ENCODE results near the gene RHEX. TPM values are rescaled to one million over a fixed set of nuclear protein-coding genes. Genes with fewer than 3 reads are reported as not detected.

The RHEX gene
- total and polyA plus RNA-seq, 2 of the 13 experiments (the other 11 are each of a cell fraction or from before 2014, with no cell fraction given) = 1.4 to 2.7 TPM

GRCh38 chr1:206101351-206102045 lies 48.5 kb downstream of the RHEX start:
- Histone ChIP-seq H3K27me3 (ENCODE audit: control insufficient read depth in 1 of 2, insufficient read depth in 2 of 2, low read length in 2 of 2) (no peaks in the 10 kb centered on the region), H3K9me3 (ENCODE audit: low read length) (no peaks in the 10 kb centered on the region), H3K4me2 (ENCODE audit: low read depth, low read length) (no peak overlapping the region), H3K27ac (ENCODE audit: extremely low read length, insufficient read depth, low read length) (no peak overlapping the region), H3K9ac (ENCODE audit: insufficient read depth, low read depth, low read length) (no peak overlapping the region), H3K36me3 (replicated peaks in 1 of 2; ENCODE audit: control insufficient read depth in 1 of 2, insufficient read depth in 2 of 2, low read length in 2 of 2) (no peaks in the 10 kb centered on the region), H3K4me1 (ENCODE audit: insufficient read depth, low read length) (no peaks in the 10 kb centered on the region; the same call in 1 of the 2 replicates), H4K20me1 (ENCODE audit: insufficient read depth, low read length) (no peaks in the 10 kb centered on the region), H3K79me2 (ENCODE audit: insufficient read depth, low read length) (no peaks in the 10 kb centered on the region), H2AFZ (ENCODE audit: low read length) (no peak overlapping the region), H3K4me3 (replicated peaks in 1 of 3; ENCODE audit: insufficient read depth in 1 of 3, low read depth in 2 of 3, low read length in 3 of 3) (no peak overlapping the region)
- ChIA-PET POLR2A (no interaction called here), CTCF (ENCODE audit: low intra/inter-chr PET ratio, low total read pairs) (no interaction called here)
- DNase-seq (ENCODE audit: low spot score) = no peak
- no peak for FAIRE-seq
- 78% methylated on average over 6 of the region's 6 CpGs for WGBS (ENCODE audit: low lambda C conversion rate)
- no peak for TF ChIP-seq ZNF292 (CRISPR knock-in tag; IDR thresholded peaks at IDR 0.05; ENCODE audit: borderline replicate concordance, low read depth)
- no peak for ATAC-seq
- intact Hi-C loops (cut with micrococcal nuclease; ENCODE audit: unreplicated experiment) (no loop called here), in situ Hi-C loops (cut with HindIII; ENCODE audit: extremely low pct_ligation_motif_present, low pct_unique_long_range_greater_than_20kb) (loop anchor here (10.0 kb wide), 2 partner anchors 187 to 307 kb away; no protein-coding TSS in a partner anchor)
- BruUV-seq (replicated peaks) = no TSS peak

DNA sequence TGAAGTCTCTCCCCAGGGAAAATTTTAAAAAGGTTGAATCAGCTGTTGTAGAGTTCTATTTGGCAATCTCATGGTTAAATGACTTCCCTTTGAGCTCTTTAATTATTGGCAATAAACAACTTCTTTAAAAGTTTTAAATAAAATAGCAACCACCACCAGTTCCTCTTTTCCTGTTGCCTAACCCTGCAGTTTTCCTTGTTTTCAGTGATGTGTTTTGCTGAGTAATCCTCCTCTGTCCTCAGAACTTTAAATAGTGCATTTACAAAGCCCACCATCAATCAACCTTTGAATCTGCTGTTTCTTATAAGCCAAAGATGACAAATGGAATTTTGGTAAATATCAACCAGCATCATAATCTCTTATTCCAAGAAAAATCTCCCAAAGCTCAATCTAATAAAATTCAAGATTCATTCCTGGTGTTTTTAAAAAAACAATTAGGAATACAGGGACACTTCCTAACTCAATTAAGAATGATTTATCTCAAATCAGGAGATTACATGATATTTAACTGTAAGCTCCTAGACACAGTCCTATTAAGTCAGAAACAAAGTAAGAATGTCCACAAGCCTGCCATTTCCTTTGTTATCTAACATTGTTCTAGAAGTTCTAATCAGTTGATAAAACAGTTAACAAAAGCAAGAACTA lies 49.4 kb downstream of the RHEX start:
- H3K27ac ChIP-seq (ENCODE audit: extremely low read length, insufficient read depth, low read length) = no peak overlapping the region
- intact Hi-C loops (cut with micrococcal nuclease; ENCODE audit: unreplicated experiment) = no loop called here
- no peak overlapping the region for H3K9ac ChIP-seq (ENCODE audit: insufficient read depth, low read depth, low read length)
- ChIA-PET CTCF (ENCODE audit: low intra/inter-chr PET ratio, low total read pairs) (no interaction called here), POLR2A (no interaction called here)
- no peak overlapping the region for H3K4me2 ChIP-seq (ENCODE audit: low read depth, low read length)
- no TSS peak for BruUV-seq (replicated peaks)
- no peak overlapping the region for H2AFZ ChIP-seq (ENCODE audit: low read length)
- no peak overlapping the region for H3K4me3 ChIP-seq (replicated peaks in 1 of 3; ENCODE audit: insufficient read depth in 1 of 3, low read depth in 2 of 3, low read length in 3 of 3)
- no peaks in the 10 kb centered on the region for H3K36me3 ChIP-seq (replicated peaks in 1 of 2; ENCODE audit: control insufficient read depth in 1 of 2, insufficient read depth in 2 of 2, low read length in 2 of 2)
- H3K4me1 ChIP-seq (ENCODE audit: insufficient read depth, low read length) = no peaks in the 10 kb centered on the region; the same call in 1 of the 2 replicates
- FAIRE-seq (no peak), DNase-seq (ENCODE audit: low spot score) (no peak), ATAC-seq (no peak)
- H4K20me1 ChIP-seq (ENCODE audit: insufficient read depth, low read length) = no peaks in the 10 kb centered on the region
- H3K27me3 ChIP-seq (ENCODE audit: control insufficient read depth in 1 of 2, insufficient read depth in 2 of 2, low read length in 2 of 2) = no peaks in the 10 kb centered on the region
- in situ Hi-C loops (cut with HindIII; ENCODE audit: extremely low pct_ligation_motif_present, low pct_unique_long_range_greater_than_20kb) = loop anchor here (10.0 kb wide), 2 partner anchors 188 to 308 kb away; no protein-coding TSS in a partner anchor
- H3K79me2 ChIP-seq (ENCODE audit: insufficient read depth, low read length) = no peaks in the 10 kb centered on the region
- no peaks in the 10 kb centered on the region for H3K9me3 ChIP-seq (ENCODE audit: low read length)
- TF ChIP-seq SRF (IDR thresholded peaks at IDR 0.05; ENCODE audit: low read depth, low read length) = no peak
- no peak for TF ChIP-seq SNAPC4 (CRISPR knock-in tag; IDR thresholded peaks at IDR 0.05)
- no peak for TF ChIP-seq MED8 (CRISPR knock-in tag; IDR thresholded peaks at IDR 0.05; ENCODE audit: insufficient replicate concordance)
- TF ChIP-seq, protein P1, sequence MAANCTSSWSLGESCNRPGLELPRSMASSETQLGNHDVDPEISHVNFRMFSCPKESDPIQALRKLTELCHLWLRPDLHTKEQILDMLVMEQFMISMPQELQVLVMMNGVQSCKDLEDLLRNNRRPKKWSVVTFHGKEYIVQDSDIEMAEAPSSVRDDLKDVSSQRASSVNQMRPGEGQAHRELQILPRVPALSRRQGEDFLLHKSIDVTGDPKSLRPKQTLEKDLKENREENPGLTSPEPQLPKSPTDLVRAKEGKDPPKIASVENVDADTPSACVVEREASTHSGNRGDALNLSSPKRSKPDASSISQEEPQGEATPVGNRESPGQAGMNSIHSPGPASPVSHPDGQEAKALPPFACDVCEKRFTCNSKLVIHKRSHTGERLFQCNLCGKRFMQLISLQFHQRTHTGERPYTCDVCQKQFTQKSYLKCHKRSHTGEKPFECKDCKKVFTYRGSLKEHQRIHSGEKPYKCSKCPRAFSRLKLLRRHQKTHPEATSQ (CRISPR knock-in tag; IDR thresholded peaks at IDR 0.05; ENCODE audit: borderline replicate concordance) = no peak
- no peak for TF ChIP-seq REL (CRISPR knock-in tag; conservative IDR thresholded peaks at IDR 0.05)
- TF ChIP-seq NFRKB (IDR thresholded peaks at IDR 0.05) = no peak
- TF ChIP-seq, protein P2, sequence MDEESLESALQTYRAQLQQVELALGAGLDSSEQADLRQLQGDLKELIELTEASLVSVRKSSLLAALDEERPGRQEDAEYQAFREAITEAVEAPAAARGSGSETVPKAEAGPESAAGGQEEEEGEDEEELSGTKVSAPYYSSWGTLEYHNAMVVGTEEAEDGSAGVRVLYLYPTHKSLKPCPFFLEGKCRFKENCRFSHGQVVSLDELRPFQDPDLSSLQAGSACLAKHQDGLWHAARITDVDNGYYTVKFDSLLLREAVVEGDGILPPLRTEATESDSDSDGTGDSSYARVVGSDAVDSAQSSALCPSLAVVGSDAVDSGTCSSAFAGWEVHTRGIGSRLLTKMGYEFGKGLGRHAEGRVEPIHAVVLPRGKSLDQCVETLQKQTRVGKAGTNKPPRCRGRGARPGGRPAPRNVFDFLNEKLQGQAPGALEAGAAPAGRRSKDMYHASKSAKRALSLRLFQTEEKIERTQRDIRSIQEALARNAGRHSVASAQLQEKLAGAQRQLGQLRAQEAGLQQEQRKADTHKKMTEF (CRISPR knock-in tag; IDR thresholded peaks at IDR 0.05) = no peak

All from HepG2 (cell line).